ENCODE data around the gene PROSER2. TPM values are rescaled to one million over a fixed set of nuclear protein-coding genes. Genes with fewer than 3 reads are reported as not detected.

Gene PROSER2
- total and polyA plus RNA-seq, 2 experiments from 2014 or later: 0.65 to 1.2 TPM

- Histone ChIP-seq H3K27ac (no peak overlapping the region), H3K4me2 (ENCODE audit: unreplicated experiment) (no peak overlapping the region), H3K4me1 (ENCODE audit: insufficient read depth) (no peaks in the 10 kb centered on the region), H3K4me3 (no peak overlapping the region), H3F3A (ENCODE audit: insufficient read depth) (no peaks in the 10 kb centered on the region), H4K20me1 (ENCODE audit: insufficient read depth) (no peaks in the 10 kb centered on the region), H3K9me2 (ENCODE audit: insufficient read depth) (no peaks in the 10 kb centered on the region), H3K79me2 (ENCODE audit: insufficient read depth) (no peaks in the 10 kb centered on the region), H3K9ac (no peak overlapping the region), H2AFZ (no peak overlapping the region), H3K9me3 (ENCODE audit: low read depth) (no peaks in the 10 kb centered on the region), H3K36me3 (ENCODE audit: low read depth) (no peaks in the 10 kb centered on the region), H3K27me3 (replicated peaks; ENCODE audit: insufficient read depth) (peaks cover 10% of the 10 kb centered on the region; the same call in 1 of the 2 replicates)
- in situ Hi-C loops (cut with MboI): no loop called here
- DNase-seq: no peak
- TF ChIP-seq EZH2 (IDR thresholded peaks at IDR 0.05; ENCODE audit: insufficient read depth, poor library complexity, severe bottlenecking) (no peak), EZH2phosphoT487 (IDR thresholded peaks at IDR 0.05; ENCODE audit: insufficient read depth, low read depth) (no peak)
- 57 to 64% methylated on average over 7 of the region's 7 CpGs for WGBS, 2 experiments (ENCODE audit: low coverage in 1 of 2, low lambda C conversion rate in 2 of 2, missing lambda C conversion rate in 2 of 2)
These were observed 10.0 kb upstream of the PROSER2 start for GRCh38 chr10:11813177-11813576.

DNA sequence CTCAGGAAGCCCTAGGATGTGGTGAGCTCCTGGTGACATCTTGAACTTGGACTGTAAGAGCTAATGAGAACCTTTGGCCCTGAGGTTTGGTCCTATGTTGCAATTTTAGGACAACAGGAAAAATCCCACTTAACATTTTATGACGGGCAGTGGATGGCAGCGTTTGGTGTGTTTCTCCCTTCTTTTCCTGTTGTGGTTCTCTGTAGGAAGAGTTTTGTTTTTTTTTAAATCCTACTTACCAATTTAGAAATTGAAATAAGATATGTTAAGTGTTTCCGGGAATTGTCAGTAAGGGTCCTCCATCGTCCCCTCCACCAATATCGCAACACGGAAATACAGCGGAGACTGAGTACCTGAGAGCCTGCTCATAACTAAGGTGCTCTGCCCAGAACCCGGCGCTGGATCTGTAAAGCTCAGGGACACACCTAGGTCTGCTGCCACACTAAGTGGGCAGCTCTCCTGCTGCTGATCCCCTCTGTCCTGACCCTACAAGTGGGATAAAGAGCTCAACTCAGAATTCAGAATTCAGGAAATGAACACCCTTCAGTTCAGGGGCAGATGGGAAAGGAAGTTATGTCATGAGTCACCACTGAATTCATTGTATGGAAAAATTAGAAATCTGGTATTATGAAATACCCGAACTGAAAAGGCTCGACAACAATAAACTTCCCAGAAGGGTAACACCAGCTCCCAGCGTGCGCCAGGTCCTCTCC, 9.1 kb upstream of the PROSER2 start:
- in situ Hi-C loops (cut with MboI): no loop called here
- H3K9ac ChIP-seq: no peak overlapping the region
- TF ChIP-seq EZH2phosphoT487 (IDR thresholded peaks at IDR 0.05; ENCODE audit: insufficient read depth, low read depth) (no peak), EZH2 (IDR thresholded peaks at IDR 0.05; ENCODE audit: insufficient read depth, poor library complexity, severe bottlenecking) (no peak)
- DNase-seq: peak; percentile 15
- no peak overlapping the region for H3K27ac ChIP-seq
- no peak overlapping the region for H3K4me2 ChIP-seq (ENCODE audit: unreplicated experiment)
- H3K36me3 ChIP-seq (ENCODE audit: low read depth): no peaks in the 10 kb centered on the region
- peaks cover 10% of the 10 kb centered on the region; the same call in 1 of the 2 replicates for H3K27me3 ChIP-seq (replicated peaks; ENCODE audit: insufficient read depth)
- H3K4me3 ChIP-seq: no peak overlapping the region
- H3K79me2 ChIP-seq (ENCODE audit: insufficient read depth): no peaks in the 10 kb centered on the region
- 72 to 78% methylated on average over 13 of the region's 13 CpGs for WGBS, 2 experiments (ENCODE audit: low coverage in 1 of 2, low lambda C conversion rate in 2 of 2, missing lambda C conversion rate in 2 of 2)
- no peaks in the 10 kb centered on the region for H3K9me3 ChIP-seq (ENCODE audit: low read depth)
- peak overlapping the region; percentile 70; the same call in 1 of the 2 replicates for H2AFZ ChIP-seq
- H4K20me1 ChIP-seq (ENCODE audit: insufficient read depth): no peaks in the 10 kb centered on the region
- no peaks in the 10 kb centered on the region for H3F3A ChIP-seq (ENCODE audit: insufficient read depth)
- no peaks in the 10 kb centered on the region for H3K9me2 ChIP-seq (ENCODE audit: insufficient read depth)
- no peaks in the 10 kb centered on the region for H3K4me1 ChIP-seq (ENCODE audit: insufficient read depth)

GRCh38 chr10:11819027-11819426, 4.1 kb upstream of the PROSER2 start:
- no peaks in the 10 kb centered on the region for H3K79me2 ChIP-seq (ENCODE audit: insufficient read depth)
- H4K20me1 ChIP-seq (ENCODE audit: insufficient read depth): no peaks in the 10 kb centered on the region
- TF ChIP-seq EZH2 (IDR thresholded peaks at IDR 0.05; ENCODE audit: insufficient read depth, poor library complexity, severe bottlenecking) (no peak), EZH2phosphoT487 (IDR thresholded peaks at IDR 0.05; ENCODE audit: insufficient read depth, low read depth) (no peak)
- no peak overlapping the region for H3K4me2 ChIP-seq (ENCODE audit: unreplicated experiment)
- H3K4me3 ChIP-seq: no peak overlapping the region
- no peak overlapping the region for H2AFZ ChIP-seq
- peaks cover 5% of the 10 kb centered on the region; the same call in 1 of the 2 replicates for H3F3A ChIP-seq (ENCODE audit: insufficient read depth)
- no peaks in the 10 kb centered on the region for H3K36me3 ChIP-seq (ENCODE audit: low read depth)
- peaks cover 1% of the 10 kb centered on the region; the same call in 1 of the 2 replicates for H3K27me3 ChIP-seq (replicated peaks; ENCODE audit: insufficient read depth)
- no peak for DNase-seq
- 64 to 72% methylated on average over 3 of the region's 3 CpGs for WGBS, 2 experiments (ENCODE audit: low coverage in 1 of 2, low lambda C conversion rate in 2 of 2, missing lambda C conversion rate in 2 of 2)
- H3K9me2 ChIP-seq (ENCODE audit: insufficient read depth): no peaks in the 10 kb centered on the region
- no peak overlapping the region for H3K9ac ChIP-seq
- H3K9me3 ChIP-seq (ENCODE audit: low read depth): no peaks in the 10 kb centered on the region
- H3K27ac ChIP-seq: no peak overlapping the region
- no peaks in the 10 kb centered on the region for H3K4me1 ChIP-seq (ENCODE audit: insufficient read depth)
- in situ Hi-C loops (cut with MboI): no loop called here

DNA sequence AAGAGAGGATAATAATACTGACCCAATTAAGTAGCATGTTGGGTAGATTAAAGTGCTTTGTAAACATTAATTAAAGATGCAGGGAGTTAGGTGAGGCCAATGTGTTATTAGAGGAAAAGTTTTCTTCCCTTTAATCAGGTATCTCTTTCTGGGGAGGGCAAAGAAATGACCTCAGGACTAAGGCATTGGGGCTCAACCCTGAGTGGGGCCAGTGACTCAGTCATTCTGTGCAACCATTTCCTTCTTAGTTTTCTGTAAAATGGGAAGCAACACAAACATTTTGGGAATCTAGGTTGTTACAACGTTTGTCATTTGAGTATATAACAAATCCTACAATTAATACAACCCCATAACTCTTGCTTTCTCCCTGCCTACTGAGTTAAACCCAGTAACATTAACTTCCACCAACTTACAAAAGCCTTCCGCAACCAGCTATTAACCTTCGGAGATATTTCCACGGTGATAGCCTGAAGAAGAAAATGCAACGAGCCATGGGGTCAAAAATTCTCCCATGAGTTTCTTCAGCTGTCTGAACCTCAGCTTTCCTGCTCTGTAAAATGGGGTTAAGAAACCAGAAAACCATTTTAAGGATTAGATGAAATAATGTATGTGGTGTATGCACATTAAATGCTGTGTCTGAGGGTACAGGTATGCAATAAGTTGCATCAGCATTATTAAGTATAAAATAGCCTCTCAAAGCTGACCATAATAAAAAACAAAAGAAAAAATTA, 965 bp upstream of the PROSER2 start:
- in situ Hi-C loops (cut with MboI): no loop called here
- Histone ChIP-seq H3K4me3 (no peak overlapping the region), H3K9me2 (ENCODE audit: insufficient read depth) (no peaks in the 10 kb centered on the region), H3K27me3 (replicated peaks; ENCODE audit: insufficient read depth) (peaks cover 16% of the 10 kb centered on the region), H3K79me2 (ENCODE audit: insufficient read depth) (no peaks in the 10 kb centered on the region), H3K27ac (no peak overlapping the region), H2AFZ (no peak overlapping the region), H3K4me1 (ENCODE audit: insufficient read depth) (no peaks in the 10 kb centered on the region), H3F3A (ENCODE audit: insufficient read depth) (peaks cover 5% of the 10 kb centered on the region; the same call in 1 of the 2 replicates), H3K4me2 (ENCODE audit: unreplicated experiment) (no peak overlapping the region), H3K9me3 (ENCODE audit: low read depth) (no peaks in the 10 kb centered on the region), H3K36me3 (ENCODE audit: low read depth) (no peaks in the 10 kb centered on the region), H4K20me1 (ENCODE audit: insufficient read depth) (no peaks in the 10 kb centered on the region), H3K9ac (no peak overlapping the region)
- no peak for TF ChIP-seq EZH2 (IDR thresholded peaks at IDR 0.05; ENCODE audit: insufficient read depth, poor library complexity, severe bottlenecking)
- TF ChIP-seq EZH2phosphoT487 (IDR thresholded peaks at IDR 0.05; ENCODE audit: insufficient read depth, low read depth): no peak
- DNase-seq: peak; percentile 14
- WGBS, 2 experiments (ENCODE audit: low coverage in 1 of 2, low lambda C conversion rate in 2 of 2, missing lambda C conversion rate in 2 of 2): 73% methylated on average over 5 of the region's 5 CpGs

All from GM23248 (cell line).